WTC11 (cell line): ENCODE results near the gene RBMS1. TPM values are rescaled to one million over a fixed set of nuclear protein-coding genes. Genes with fewer than 3 reads are reported as not detected.

Source experiments
- ATAC-seq: fragments of 200-7000 bp; cut with Tn5 transposase; 2 replicates; pipeline ENCODE4 v1.10.0; 2021; ENCODE audit warnings: mild to moderate bottlenecking, moderate library complexity
- CTCF ChIA-PET: fragments of 300-600 bp; sonication (Branson Sonifier 250); formaldehyde crosslinking; loops from one replicate; lab custom pipeline; 2021; ENCODE audit warnings: antibody characterized with exemption; lab: Charles Lee
- POLR2A ChIA-PET: fragments of 350-600 bp; sonication (Branson Sonifier 250); formaldehyde crosslinking; loops from one replicate; lab custom pipeline; 2021; ENCODE audit warnings: antibody characterized with exemption; lab: Charles Lee
- DNase-seq: peaks from one replicate; pipeline ENCODE4 v3.0.0; 2021; ENCODE audit warnings: low spot score
- H3K27ac Mint-ChIP-seq: 2 replicates; pipeline ENCODE4 v1.8.0; 2021; ENCODE audit warnings: mixed read lengths
- H3K27me3 Mint-ChIP-seq: 2 replicates; pipeline ENCODE4 v1.8.0; 2021; ENCODE audit warnings: low read depth, mild to moderate bottlenecking, moderate library complexity, mixed read lengths
- H3K36me3 Mint-ChIP-seq: 2 replicates; pipeline ENCODE4 v1.8.0; 2021; ENCODE audit warnings: mixed read lengths
- H3K4me1 Mint-ChIP-seq: 2 replicates; pipeline ENCODE4 v1.8.0; 2022; ENCODE audit warnings: mixed read lengths
- H3K4me3 Mint-ChIP-seq: 2 replicates; pipeline ENCODE4 v1.8.0; 2021; ENCODE audit warnings: mild to moderate bottlenecking, moderate library complexity, mixed read lengths
- H3K9me3 Mint-ChIP-seq: 2 replicates; pipeline ENCODE4 v1.8.0; 2021; ENCODE audit warnings: mixed read lengths
- ETV6 ChIP-seq: sonication (generic); formaldehyde crosslinking; IDR thresholded peaks from 2 replicates; pipeline ENCODE4 v1.8.1; 2022; ENCODE audit warnings: mild to moderate bottlenecking, missing genetic modification reagents
- GRHL2 ChIP-seq: fragments of 250-450 bp; sonication (Bioruptor Pico); IDR thresholded peaks from 2 replicates; pipeline ENCODE4 v1.8.0; 2022; ENCODE audit warnings: mild to moderate bottlenecking, moderate library complexity; ENCODE audit not compliant: insufficient replicate concordance, severe bottlenecking
- JUN ChIP-seq: sonication (generic); formaldehyde crosslinking; IDR thresholded peaks from 2 replicates; pipeline ENCODE4 v1.8.0; 2023; ENCODE audit warnings: mild to moderate bottlenecking, missing genetic modification reagents
- MXD4 ChIP-seq: fragments of 250-450 bp; sonication (Bioruptor Pico); IDR thresholded peaks from 2 replicates; pipeline ENCODE4 v1.8.0; 2021; ENCODE audit warnings: mild to moderate bottlenecking, moderate library complexity, borderline replicate concordance
- NFATC4 ChIP-seq: fragments of 250-450 bp; sonication (Bioruptor Pico); IDR thresholded peaks from 2 replicates; pipeline ENCODE4 v1.9.0; 2021; ENCODE audit warnings: mild to moderate bottlenecking
- NR1H2 ChIP-seq: sonication (generic); formaldehyde crosslinking; IDR thresholded peaks from 2 replicates; pipeline ENCODE4 v1.9.0; 2021; ENCODE audit warnings: mild to moderate bottlenecking, moderate library complexity, missing genetic modification reagents
- SOX15 ChIP-seq: fragments of 250-450 bp; sonication (Bioruptor Pico); IDR thresholded peaks from 2 replicates; pipeline ENCODE4 v1.9.0; 2021; ENCODE audit warnings: mild to moderate bottlenecking
- TP53 ChIP-seq: sonication (generic); formaldehyde crosslinking; IDR thresholded peaks from 2 replicates; pipeline ENCODE4 v1.8.1; 2023; ENCODE audit warnings: mild to moderate bottlenecking, missing genetic modification reagents
- ZNF121 ChIP-seq: sonication (generic); formaldehyde crosslinking; IDR thresholded peaks from 2 replicates; pipeline ENCODE4 v1.8.0; 2023; ENCODE audit warnings: missing genetic modification reagents
- ZNF263 ChIP-seq: sonication (generic); formaldehyde crosslinking; IDR thresholded peaks from 2 replicates; pipeline ENCODE4 v1.8.1; 2022; ENCODE audit warnings: low read depth, mild to moderate bottlenecking, moderate library complexity, missing genetic modification reagents
- total RNA-seq: library from RNA; stranded (reverse); gene quantifications from 3 replicates; pipeline ENCODE4 v1.2.3, GENCODE V29; 2021
- TF ChIP-seq, protein P1 (sequence below): sonication (generic); formaldehyde crosslinking; IDR thresholded peaks from 2 replicates; pipeline ENCODE4 v1.8.0; 2022; ENCODE audit warnings: mild to moderate bottlenecking, missing genetic modification reagents
- TF ChIP-seq, protein P2 (sequence below): sonication (generic); formaldehyde crosslinking; IDR thresholded peaks from 2 replicates; pipeline ENCODE4 v1.8.1; 2023; ENCODE audit warnings: mild to moderate bottlenecking, missing genetic modification reagents
- TF ChIP-seq, protein P3 (sequence below): sonication (generic); formaldehyde crosslinking; IDR thresholded peaks from 2 replicates; pipeline ENCODE4 v1.8.0; 2022; ENCODE audit warnings: mild to moderate bottlenecking, missing genetic modification reagents
- TF ChIP-seq, protein P4 (sequence below): sonication (generic); formaldehyde crosslinking; IDR thresholded peaks from 2 replicates; pipeline ENCODE4 v1.8.1; 2022; ENCODE audit warnings: low read depth, mild to moderate bottlenecking, moderate library complexity, missing genetic modification reagents, borderline replicate concordance
- TF ChIP-seq, protein P5 (sequence below): sonication (generic); formaldehyde crosslinking; IDR thresholded peaks from 2 replicates; pipeline ENCODE4 v1.8.1; 2022; ENCODE audit warnings: mild to moderate bottlenecking, moderate library complexity, missing genetic modification reagents

RBMS1 gene
- total RNA-seq, 1 experiment from 2014 or later: 56.3 TPM

DNA sequence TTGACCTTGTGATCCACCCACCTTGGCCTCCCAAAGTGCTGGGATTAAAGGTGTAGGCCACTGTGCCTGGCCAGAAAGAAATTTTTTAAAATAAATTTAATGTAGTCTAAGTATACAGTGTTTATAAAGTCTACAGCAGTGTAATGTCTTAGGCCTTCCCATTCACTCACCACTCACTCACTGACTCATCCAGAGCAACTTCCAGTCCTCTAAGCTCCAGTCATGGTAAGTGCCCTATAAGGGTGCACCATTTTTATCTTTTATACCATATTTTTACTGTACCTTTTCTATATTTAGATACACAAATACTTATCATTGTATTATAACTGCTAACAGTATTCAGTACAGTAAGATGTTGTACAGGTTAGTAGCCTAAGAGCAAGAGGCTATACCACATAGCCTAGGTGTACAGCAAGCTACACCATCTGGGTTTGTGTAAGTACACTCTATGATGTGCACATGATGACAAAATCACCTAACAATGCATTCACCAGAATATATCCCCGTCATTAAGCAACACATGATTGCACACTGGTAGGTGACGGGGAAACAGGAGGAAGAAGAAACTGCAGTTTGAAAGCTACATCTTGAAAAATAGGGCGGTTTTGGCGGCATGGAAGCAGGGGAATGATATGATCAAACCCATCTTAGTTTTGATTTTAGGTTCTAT, 188.4 kb downstream of the RBMS1 start:
- TF ChIP-seq NR1H2 (CRISPR knock-in tag): no peak
- no peak for TF ChIP-seq SOX15 (CRISPR knock-in tag)
- TF ChIP-seq GRHL2 (CRISPR knock-in tag): no peak
- TF ChIP-seq ZNF263 (CRISPR knock-in tag): no peak
- TF ChIP-seq, all 79 proteins: peak for 0
- Mint-ChIP-seq H3K9me3 (no peaks in the 10 kb centered on the region), H3K27me3 (no peaks in the 10 kb centered on the region), H3K27ac (no peak overlapping the region), H3K4me3 (no peak overlapping the region), H3K36me3 (peaks cover 6% of the 10 kb centered on the region; the same call in 1 of the 2 replicates), H3K4me1 (peaks cover 17% of the 10 kb centered on the region)
- ChIA-PET CTCF (no interaction called here), POLR2A (no interaction called here)
- no peak for DNase-seq
- no peak for ATAC-seq

DNA sequence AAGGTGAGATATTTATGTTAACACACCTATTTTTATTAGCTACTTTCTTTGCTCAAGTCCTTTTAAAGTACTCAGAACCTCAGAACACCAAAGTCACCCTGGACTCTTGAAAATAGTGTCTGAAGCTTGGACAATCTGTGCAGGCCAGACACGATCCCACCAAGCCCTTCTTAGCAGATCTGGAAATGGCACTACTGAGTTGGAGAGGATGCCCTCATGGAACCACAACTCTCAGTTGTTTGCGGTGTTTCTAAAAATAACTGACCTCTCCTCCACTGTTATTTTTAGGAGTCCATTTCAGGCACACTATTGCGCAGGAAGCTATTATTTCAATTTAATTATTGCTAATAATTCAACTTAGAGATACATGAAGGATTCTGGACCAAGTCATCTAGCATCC, 190.1 kb downstream of the RBMS1 start:
- TF ChIP-seq, protein P1, sequence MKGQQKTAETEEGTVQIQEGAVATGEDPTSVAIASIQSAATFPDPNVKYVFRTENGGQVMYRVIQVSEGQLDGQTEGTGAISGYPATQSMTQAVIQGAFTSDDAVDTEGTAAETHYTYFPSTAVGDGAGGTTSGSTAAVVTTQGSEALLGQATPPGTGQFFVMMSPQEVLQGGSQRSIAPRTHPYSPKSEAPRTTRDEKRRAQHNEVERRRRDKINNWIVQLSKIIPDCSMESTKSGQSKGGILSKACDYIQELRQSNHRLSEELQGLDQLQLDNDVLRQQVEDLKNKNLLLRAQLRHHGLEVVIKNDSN: no peak
- TF ChIP-seq, protein P2, sequence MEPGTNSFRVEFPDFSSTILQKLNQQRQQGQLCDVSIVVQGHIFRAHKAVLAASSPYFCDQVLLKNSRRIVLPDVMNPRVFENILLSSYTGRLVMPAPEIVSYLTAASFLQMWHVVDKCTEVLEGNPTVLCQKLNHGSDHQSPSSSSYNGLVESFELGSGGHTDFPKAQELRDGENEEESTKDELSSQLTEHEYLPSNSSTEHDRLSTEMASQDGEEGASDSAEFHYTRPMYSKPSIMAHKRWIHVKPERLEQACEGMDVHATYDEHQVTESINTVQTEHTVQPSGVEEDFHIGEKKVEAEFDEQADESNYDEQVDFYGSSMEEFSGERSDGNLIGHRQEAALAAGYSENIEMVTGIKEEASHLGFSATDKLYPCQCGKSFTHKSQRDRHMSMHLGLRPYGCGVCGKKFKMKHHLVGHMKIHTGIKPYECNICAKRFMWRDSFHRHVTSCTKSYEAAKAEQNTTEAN (CRISPR knock-in tag): no peak
- no peak for TF ChIP-seq NFATC4
- no peak for TF ChIP-seq ZNF121
- TF ChIP-seq, protein P3, sequence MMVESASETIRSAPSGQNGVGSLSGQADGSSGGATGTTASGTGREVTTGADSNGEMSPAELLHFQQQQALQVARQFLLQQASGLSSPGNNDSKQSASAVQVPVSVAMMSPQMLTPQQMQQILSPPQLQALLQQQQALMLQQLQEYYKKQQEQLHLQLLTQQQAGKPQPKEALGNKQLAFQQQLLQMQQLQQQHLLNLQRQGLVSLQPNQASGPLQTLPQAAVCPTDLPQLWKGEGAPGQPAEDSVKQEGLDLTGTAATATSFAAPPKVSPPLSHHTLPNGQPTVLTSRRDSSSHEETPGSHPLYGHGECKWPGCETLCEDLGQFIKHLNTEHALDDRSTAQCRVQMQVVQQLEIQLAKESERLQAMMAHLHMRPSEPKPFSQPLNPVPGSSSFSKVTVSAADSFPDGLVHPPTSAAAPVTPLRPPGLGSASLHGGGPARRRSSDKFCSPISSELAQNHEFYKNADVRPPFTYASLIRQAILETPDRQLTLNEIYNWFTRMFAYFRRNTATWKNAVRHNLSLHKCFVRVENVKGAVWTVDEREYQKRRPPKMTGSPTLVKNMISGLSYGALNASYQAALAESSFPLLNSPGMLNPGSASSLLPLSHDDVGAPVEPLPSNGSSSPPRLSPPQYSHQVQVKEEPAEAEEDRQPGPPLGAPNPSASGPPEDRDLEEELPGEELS (CRISPR knock-in tag): no peak
- ChIA-PET POLR2A (no interaction called here), CTCF (no interaction called here)
- DNase-seq (no peak), ATAC-seq (no peak)
- no peak overlapping the region for H3K4me3 Mint-ChIP-seq
- H3K27me3 Mint-ChIP-seq: no peaks in the 10 kb centered on the region
- peaks cover 20% of the 10 kb centered on the region for H3K36me3 Mint-ChIP-seq
- H3K4me1 Mint-ChIP-seq: peaks cover 17% of the 10 kb centered on the region
- no peaks in the 10 kb centered on the region for H3K9me3 Mint-ChIP-seq
- no peak overlapping the region; the same call in 1 of the 2 replicates for H3K27ac Mint-ChIP-seq

DNA sequence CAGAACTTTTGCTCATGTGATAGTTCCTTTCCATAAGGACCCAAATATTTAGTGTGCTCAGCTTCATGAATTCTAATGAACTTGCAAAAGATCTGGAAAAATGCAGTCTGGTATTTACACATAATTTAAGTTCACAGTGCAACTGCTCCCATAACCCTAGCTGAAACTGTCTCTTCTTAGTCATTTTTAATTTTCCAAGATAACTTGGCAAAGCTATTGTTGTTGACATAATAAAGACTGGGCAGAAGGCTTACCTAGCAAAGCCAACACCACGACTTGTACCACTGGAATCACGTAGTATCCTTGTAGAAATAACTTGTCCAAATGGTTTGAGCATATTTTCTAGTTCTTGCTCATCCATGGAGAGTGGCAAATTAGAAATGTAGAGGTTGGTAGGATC, 190.5 kb downstream of the RBMS1 start:
- ATAC-seq (no peak), DNase-seq (no peak)
- POLR2A ChIA-PET: no interaction called here
- Mint-ChIP-seq H3K36me3 (peaks cover 25% of the 10 kb centered on the region), H3K27ac (no peak overlapping the region), H3K4me1 (peaks cover 14% of the 10 kb centered on the region), H3K4me3 (no peak overlapping the region), H3K27me3 (no peaks in the 10 kb centered on the region), H3K9me3 (no peaks in the 10 kb centered on the region)
- TF ChIP-seq, protein P4, sequence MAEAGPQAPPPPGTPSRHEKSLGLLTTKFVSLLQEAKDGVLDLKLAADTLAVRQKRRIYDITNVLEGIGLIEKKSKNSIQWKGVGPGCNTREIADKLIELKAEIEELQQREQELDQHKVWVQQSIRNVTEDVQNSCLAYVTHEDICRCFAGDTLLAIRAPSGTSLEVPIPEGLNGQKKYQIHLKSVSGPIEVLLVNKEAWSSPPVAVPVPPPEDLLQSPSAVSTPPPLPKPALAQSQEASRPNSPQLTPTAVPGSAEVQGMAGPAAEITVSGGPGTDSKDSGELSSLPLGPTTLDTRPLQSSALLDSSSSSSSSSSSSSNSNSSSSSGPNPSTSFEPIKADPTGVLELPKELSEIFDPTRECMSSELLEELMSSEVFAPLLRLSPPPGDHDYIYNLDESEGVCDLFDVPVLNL (CRISPR knock-in tag): no peak
- TF ChIP-seq MXD4 (CRISPR knock-in tag) (no peak), ETV6 (no peak), JUN (CRISPR knock-in tag) (no peak), TP53 (CRISPR knock-in tag) (no peak)
- TF ChIP-seq, protein P5, sequence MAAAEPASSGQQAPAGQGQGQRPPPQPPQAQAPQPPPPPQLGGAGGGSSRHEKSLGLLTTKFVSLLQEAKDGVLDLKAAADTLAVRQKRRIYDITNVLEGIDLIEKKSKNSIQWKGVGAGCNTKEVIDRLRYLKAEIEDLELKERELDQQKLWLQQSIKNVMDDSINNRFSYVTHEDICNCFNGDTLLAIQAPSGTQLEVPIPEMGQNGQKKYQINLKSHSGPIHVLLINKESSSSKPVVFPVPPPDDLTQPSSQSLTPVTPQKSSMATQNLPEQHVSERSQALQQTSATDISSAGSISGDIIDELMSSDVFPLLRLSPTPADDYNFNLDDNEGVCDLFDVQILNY (CRISPR knock-in tag): no peak
- TF ChIP-seq, protein P2 (CRISPR knock-in tag): no peak
- CTCF ChIA-PET: no interaction called here
